OCI-LY3 (cell line): ENCODE data around the gene VPS8.

Source experiments
- CTCF ChIP-seq: fragments of 200-600, 300-600 bp; sonication (generic); IDR thresholded peaks from 2 replicates; pipeline ENCODE4 v1.5.1; 2014; ENCODE audit warnings: antibody characterized with exemption, low read length, low read depth
- EZH2phosphoT487 ChIP-seq: fragments of 200-600 bp; shearing (Covaris generic); IDR thresholded peaks from 2 replicates; pipeline ENCODE4 v1.6.1; 2018; ENCODE audit warnings: antibody characterized with exemption, mixed run types, low read depth

- TF ChIP-seq CTCF (no peak), EZH2phosphoT487 (no peak)
Measured at GRCh38 chr3:185028121-185028520, 216.2 kb downstream of the VPS8 start.
